CD4-positive, alpha-beta T cell treated with Interleukin-2 at 100 ng/mL for 4 hours (primary cell): ENCODE measurements around the gene KDM4C.

ENCODE experiments used
- DNase-seq: peaks from one replicate; pipeline ENCODE4 v3.0.0-alpha.2; 2020; ENCODE audit warnings: low spot score

Gene KDM4C

GRCh38 chr9:7216004-7216841, 458.4 kb downstream of the KDM4C start:
- DNase-seq, result peak; percentile 24

- DNase-seq, result no peak
Observed at GRCh38 chr9:7223981-7224380, 466.2 kb downstream of the KDM4C start.
